GDM1 (cell line): ENCODE data around the gene TMEM61.
"Not testable (repeated sequence)": the region's sequence is repeated elsewhere in the genome, so short reads cannot be mapped to it uniquely, and the experiment has no call there.

Experiments
- DNase-seq: peaks from one replicate; lab custom pipeline; 2025; lab: John Stamatoyannopoulos, UW

Gene TMEM61

DNA sequence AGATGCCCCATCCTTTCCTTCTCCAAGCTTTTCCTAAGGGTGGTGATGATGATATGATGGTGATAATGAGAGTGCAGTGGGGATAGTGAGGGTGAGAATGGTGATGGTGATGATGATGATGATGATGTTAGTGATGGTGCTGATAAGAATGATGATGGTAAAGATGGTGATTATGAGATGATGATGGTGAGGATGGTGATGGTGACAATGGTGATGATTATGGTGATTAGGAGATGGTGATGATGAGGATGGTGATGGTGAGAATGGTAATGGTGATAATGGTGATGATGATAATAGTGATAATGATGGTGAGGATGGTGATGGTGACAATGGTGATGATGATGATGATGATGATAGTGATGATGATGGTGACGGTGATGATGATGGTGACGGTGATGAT, 22.3 kb downstream of the TMEM61 start:
- DNase-seq, result no peak

DNA sequence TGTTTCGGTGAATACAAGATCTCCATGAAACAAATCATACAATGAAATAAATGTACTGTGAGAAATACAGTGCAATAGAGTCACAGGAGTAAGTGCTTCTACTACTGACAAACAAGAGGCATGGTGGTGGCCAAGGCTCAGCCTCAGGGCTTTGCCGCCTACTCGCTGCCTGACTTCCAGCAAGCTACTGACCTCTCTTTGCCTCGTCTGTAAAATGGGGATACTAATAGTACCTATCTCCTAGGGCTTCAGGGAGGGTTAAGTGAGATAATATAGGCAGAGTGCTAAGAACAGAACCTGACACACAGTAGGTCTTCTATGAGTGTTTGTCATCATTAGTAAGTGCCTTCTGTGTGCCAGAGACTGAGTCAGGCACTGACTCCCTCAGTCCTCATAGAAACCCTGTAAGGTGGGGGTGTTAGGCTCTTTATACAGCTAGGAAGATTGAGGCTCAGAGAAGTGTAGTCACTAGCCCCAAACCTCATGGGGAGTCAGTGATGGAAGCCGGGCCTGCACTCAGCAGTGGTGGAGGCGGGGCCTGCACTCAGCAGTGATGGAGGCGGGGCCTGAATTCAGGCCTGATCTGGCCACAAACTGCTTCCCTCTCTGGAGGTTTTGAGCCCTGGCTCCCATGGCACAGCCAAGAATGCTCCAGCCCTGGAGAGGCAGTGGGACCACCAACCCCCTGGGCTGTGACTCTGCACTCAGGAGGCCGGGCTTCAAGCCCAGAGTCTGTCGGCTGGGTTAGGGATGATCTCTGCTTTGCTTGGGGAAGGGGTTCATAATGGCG, 25.1 kb downstream of the TMEM61 start:
- no peak for DNase-seq

DNA sequence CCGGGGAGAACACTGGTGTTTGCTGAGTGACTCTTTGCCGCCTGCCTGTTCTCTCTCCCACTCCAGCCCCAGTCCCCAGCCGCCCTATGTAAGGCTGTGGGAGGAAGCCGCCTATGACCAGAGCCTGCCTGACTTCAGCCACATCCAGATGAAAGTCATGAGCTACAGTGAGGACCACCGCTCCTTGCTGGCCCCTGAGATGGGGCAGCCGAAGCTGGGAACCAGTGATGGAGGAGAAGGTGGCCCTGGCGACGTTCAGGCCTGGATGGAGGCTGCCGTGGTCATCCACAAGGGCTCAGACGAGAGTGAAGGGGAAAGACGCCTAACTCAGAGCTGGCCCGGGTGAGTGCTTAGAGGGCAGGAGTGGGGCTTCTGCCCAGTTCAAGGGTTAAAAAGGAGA, 26.5 kb downstream of the TMEM61 start:
- no peak for DNase-seq

DNA sequence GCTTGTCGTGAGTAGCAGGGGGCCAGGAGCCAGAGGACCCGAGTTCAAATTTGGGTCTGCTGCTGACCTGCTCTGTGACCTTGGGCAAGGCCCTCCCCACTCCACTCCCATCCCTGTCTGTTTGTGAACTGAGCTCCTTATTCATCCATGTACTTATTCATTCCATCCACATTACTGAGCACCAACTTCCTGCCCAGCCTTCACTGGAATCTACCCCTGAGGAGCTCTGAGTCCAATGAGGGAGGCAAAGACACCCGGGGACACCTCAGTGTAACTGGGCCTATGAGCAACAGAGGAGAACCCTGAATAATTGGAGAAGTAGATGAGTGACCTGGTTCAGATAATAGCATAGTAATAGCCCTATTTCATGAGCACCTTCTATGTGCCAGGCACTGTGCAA, 27.2 kb downstream of the TMEM61 start:
- DNase-seq, result no peak

DNA sequence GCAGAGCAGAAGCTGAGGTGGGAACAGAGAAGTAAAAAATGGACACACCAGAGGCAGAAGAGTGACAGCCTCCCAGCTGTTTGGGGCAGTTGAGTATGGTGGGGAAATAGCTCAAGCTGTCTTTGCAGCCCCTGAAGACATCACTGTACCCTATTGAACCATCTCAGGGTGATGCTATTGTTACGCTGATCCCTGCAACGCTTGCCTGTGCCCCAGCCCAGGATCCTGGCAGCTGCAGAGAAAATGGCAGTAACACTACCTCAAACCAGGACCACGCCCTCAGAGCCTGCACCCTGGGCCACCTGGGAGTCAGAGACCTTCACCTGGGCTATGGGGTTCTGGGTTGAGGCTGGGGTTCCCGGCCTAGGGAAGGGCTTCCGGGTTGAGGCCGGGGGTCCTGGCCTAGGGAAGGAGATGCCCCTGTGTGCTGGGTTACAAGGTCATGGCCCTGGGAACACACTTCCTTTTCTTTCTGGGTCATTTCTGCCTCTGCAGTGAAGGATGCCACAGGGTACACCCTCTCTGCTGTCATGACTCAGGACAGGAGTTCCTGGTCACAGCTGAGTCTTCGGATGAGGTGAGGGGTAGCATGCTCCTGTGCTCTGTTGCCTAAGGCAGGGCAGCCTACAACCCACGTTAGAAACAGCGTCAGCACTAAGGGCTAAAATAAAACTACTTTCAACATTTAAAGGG, 29.9 kb downstream of the TMEM61 start:
- no peak for DNase-seq

- no peak for DNase-seq
These were observed 30.4 kb downstream of the TMEM61 start for GRCh38 chr1:55010887-55011217.

DNA sequence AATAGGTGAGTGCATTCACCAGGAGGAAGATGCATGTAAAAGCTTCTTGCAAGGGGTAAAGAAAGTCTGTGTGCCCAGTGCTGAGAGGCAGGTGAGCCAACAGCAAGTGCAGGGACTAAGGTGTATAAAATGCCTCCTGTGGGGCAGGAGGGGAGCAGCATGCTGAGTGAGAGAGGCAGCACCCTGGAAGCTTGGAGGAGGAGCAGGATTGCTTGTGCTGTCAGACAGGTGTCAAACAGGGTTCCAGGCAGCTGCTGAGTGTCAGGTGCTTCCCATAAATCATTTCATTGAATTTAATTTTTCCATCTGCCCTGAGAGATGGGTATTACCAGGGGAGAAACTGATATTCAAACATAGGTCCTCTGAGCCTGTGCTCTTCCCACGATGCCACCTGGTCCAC, 32.2 kb downstream of the TMEM61 start:
- no peak for DNase-seq

- DNase-seq, result no peak
These were observed 34.7 kb downstream of the TMEM61 start for GRCh38 chr1:55015123-55015522.

GRCh38 chr1:55015731-55016620, 35.5 kb downstream of the TMEM61 start:
- no peak for DNase-seq

DNA sequence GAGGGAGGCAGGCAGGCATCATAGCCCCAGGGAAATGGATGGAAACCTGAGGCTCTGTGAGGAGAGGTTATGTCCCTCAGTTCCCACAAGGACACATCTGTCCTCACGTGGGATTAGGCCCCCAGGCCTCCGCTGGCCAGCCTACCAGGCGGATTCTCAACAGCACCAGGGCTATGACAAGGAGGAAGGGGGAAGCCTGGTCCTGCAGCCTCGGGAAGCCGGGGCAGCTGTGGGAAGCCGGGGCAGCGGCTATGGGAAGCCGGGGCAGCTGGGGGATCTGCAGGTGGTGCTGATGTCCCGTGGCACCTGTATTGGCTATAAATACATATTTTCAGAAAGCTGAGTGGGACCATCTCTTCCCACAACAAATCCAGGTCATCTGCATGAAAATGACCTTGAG, 38.0 kb downstream of the TMEM61 start:
- no peak for DNase-seq

- peak; percentile 34 for DNase-seq
These were observed 41.6 kb downstream of the TMEM61 start for GRCh38 chr1:55021942-55022546.

DNA sequence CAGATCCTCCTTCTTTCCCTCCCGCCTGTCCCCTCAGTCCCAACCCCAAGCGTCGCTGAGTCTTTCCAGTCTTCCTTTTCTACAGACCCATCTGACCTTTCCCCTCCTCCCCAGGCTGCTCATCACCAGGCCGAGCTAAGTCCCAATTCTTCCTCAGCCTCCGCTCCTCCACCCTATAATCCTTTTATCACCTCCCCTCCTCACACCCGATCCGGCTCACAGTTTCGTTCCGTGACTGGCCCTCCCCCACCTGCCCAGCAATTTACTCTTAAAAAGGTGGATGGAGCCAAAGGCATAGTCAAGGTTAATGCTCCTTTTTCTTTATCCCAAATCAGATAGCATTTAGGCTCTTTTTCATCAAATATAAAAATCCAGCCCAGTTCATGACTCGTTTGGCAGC, 43.7 kb downstream of the TMEM61 start:
- DNase-seq, result not testable (repeated sequence)

- not testable (repeated sequence) for DNase-seq
These were observed 46.3 kb downstream of the TMEM61 start for GRCh38 chr1:55026682-55027081.

- DNase-seq, result not testable (repeated sequence)
These were observed 50.7 kb downstream of the TMEM61 start for GRCh38 chr1:55031098-55031497.

DNA sequence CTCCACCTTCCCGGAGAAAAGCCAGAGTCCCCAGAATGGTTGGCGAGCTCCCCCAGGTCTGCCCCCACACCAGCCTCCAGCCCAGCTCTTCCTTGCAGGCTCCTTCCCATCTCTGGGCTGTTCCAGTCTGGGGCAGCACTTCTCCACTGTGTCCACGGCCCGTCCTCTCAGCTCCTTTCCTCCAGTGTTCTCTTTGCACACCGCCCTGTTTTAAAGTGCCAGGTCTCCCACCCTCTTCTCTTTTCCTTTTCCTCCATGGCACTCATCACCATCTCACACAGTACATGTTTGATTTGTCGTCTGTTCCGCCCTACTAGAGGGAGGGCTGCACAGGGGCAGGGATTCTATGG, 52.8 kb downstream of the TMEM61 start:
- DNase-seq, result no peak

DNA sequence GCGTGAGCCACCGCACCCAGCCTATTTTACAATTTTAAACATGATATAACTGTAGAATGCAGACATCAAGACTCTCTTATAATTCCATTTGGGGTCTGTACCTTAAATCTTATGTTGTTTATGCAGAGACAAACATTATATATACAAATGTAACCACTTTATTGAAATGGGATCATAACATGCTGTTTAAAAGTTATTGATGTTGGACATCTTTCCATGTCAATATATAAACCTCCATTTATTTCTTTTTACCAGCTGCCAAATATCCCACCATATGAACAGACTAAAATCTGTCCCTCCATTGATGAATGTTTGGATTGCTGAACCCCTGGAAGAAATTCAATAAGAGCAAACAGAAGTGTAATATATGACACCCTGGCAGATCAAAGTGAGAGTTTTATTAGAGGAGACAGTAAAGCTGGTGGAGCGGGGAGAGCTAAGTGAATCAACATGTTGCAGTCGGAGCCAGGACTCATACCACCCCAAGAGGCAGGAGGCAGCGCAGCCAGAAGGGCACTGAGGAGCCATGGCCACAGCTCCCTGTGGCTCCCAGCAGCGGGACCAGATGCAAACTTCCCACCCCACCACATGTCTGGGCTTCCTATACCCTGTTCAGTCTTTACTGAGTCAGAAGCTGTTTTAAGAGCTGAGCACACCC, 54.2 kb downstream of the TMEM61 start:
- no peak for DNase-seq

GRCh38 chr1:55035904-55036303, 55.5 kb downstream of the TMEM61 start:
- DNase-seq, result no peak

DNA sequence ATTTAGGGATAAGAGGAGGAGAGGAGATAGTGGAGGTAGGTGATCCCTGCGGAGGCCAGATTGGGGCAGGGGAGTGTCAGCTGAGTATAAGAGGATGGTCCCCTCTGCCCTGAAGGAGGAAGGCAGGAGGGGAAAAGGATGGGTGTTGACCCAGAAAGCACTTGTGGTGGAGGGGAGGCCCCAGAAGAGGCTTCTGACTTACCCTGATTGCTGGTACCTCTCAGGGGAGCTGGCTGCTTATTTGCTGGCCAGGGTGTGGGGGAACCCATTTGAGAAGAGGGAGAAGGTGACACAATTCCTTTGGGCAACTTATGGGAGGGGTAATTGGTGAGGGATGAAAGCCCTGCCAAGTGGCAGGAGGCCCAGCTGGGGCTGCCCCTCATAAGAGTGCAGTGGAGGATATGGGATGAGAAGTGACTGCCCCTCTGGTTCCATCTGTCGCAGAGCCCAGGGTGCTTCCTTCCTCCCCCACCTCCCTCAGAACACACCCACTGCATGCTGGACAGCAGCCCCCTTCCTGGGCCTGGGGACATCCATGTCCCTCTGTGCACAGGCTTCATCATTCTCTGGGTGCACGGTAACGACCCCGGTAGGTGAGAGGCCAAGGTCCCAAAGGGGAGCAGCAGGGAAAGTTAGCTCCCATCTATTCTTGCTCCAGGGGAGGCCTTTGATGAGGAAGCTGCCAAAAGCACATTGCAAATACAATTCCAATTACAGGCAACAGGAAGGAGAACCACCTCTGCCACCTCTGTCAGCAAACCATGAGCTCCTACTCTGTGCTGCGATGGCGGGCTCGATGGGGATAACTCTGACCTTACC, 57.5 kb downstream of the TMEM61 start:
- no peak for DNase-seq

DNA sequence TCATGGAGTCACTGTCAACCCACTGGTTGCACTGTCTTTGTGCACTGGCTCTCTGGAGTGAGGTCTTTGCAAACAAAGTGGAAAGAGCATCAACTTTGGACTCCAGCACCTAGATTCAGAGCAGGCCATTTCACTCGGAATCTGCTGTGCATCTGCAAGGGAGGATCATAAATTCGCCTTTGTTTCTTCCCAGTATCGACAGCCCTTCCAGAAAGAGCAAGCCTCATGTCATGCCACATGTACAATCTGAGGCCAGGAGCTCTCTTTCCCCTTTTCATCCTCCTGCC, 58.1 kb downstream of the TMEM61 start:
- DNase-seq, result no peak

DNA sequence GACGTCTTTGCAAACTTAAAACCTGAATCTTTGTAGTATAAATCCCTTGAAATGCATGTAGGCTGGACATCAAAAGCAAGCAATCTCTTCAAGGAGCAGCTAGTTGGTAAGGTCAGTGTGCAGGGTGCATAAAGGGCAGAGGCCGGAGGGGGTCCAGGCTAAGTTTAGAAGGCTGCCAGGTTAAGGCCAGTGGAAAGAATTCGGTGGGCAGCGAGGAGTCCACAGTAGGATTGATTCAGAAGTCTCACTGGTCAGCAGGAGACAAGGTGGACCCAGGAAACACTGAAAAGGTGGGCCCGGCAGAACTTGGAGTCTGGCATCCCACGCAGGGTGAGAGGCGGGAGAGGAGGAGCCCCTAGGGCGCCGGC, 58.5 kb downstream of the TMEM61 start:
- DNase-seq, result no peak

GRCh38 chr1:55039342-55040082, 59.1 kb downstream of the TMEM61 start, which contains the start of gene PCSK9:
PCSK9 (plus strand) TSS chr1:55039548; CDS start chr1:55039838, 290 bp downstream.
- DNase-seq, result no peak
